Stimulated activated CD4-positive, alpha-beta T cell treated with anti-CD3 and anti-CD28 coated beads, TNF-alpha, amount 100 ng/mL, for 48 hours (primary cell): ENCODE results near the gene BATF2.

ENCODE experiments used
- DNase-seq, 3 donors: peaks; one replicate each; pipeline ENCODE4 v3.0.0-alpha.2; 2020; ENCODE audit warnings: low read depth in 3 of 3

The BATF2 gene

DNA sequence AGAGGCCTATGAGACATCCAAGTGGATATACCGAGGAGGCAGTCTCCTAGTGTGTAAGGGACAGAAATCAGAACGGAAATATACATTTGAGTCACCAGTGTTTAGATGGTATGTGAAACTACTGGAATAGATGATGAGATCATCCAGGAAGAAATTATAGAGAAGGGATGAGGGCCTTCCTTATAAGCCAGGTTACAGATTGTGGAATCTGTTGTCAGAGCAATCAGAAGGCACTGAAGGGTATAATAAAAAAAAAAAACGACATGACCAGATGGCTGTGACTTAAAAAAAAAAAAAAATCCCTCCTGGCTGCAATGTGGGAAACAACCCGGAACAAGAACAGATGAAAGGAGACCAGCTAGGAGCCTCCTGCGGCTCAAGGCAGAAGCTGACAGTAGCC lies 27.6 kb downstream of the BATF2 start:
- no peak for DNase-seq

GRCh38 chr11:64967375-64967774 lies 29.4 kb downstream of the BATF2 start:
- DNase-seq: no peak

DNA sequence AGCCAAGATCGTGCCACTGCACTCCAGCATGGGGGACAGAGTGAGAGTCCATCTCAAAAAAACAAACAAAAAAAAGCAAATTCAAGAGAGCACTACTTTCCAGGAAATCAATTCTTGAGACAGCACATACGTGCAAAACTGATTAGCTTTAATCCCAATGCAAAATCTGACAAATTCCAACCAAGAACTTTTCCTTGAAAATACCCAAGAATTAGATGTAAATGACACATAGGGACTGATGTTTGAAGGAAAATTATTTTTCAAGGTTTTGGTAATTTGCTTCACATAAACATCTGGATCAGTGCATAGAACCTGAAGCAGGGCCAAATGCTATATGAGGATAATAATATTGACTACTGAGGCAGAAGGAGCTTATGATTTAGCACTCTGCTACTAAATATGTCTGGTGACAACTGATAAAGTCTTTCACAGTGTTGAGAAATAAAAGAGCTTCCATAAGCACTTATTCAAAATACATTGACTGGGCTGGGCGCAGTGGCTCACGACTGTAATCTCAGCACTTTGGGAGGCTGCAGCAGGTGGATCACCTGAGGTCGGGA lies 33.6 kb downstream of the BATF2 start:
- no peak for DNase-seq

DNA sequence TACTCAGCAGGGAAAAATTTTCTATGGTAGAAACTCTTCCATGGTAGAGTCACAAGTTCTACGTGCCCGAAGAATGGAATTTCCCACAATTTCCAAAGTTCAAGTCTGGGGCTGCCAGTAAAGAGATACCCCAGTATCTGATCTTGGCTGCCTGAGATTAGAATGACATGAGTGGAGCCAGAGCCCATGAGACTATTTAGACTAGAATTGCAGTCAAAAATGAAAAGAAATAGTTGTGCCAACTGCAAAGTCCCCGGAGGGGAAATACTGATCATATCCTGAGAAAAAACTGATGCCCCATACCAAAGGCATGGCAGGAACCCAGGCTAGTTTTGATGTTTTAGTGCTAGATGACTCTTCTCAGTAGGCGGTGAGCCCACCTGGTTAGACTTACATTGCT lies 36.1 kb downstream of the BATF2 start:
- no peak for DNase-seq

DNA sequence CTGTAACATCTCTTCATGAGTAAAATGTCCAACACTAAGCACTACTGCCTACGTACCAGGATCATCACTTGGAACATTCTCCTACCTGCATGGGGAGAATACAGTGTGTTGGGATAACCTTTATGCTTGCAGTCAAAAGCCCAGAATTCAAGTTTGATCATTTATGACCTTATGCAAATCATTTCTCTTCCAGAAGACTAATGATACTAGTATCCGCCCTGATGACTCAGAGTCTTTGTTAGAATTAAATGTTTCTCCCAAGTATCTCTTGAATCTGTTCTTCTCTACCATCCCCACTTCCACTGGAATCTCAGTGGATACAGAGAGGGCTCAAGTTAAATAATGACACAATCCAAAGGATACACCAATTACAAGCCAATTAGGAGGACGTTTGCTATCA lies 37.3 kb downstream of the BATF2 start:
- DNase-seq: no peak

DNA sequence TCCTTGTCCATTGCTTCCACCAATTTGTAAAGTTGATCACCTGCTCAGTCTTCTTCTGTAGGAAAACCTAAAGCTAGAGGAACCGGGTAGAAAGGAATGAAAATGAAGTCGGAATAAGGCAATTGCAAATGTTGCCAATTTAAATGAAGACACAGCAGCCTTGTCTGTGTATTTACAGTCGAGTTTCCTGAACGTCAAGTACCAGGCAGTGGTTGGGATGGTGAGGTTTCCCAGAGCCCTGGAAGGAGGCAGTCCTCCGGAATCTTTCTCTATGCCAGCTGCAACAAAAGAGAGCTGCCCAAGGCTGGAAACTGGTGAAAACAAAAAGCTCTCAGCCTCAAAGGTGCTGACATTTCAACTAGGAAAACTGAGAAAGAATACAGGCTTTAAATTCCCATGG lies 42.6 kb downstream of the BATF2 start:
- no peak for DNase-seq

DNA sequence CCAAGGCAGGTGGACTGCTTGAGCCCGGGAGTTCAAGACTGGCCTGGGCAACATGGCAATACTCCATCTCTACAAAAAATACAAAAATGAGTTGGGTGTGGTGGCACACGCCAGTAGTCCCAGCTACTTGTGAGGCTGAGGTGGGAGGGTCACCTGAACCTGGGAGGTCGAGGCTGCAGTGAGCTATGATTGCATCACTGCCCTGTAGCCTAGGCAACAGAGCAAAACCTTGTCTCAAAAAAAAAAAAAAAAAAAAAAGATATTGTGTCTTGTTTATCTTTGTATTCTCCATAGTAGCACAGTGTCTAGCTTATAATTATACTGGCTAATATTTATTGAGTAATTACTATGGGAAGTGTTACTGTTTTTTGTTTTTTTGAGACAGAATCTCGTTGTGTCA lies 45.2 kb downstream of the BATF2 start:
- DNase-seq: no peak

- no peak for DNase-seq
Observed at GRCh38 chr11:64947208-64947814, 49.5 kb downstream of the BATF2 start.
